NCI-H187 treated with DMSO at 0.1 percent for 48 hours (cell line): ENCODE results near the gene CREB3L4.
"Not testable (repeated sequence)": the region's sequence is repeated elsewhere in the genome, so short reads cannot be mapped to it uniquely, and the experiment has no call there.

Experiments
- DNase-seq: peaks from one replicate; lab custom pipeline; 2025; lab: John Stamatoyannopoulos, UW

Gene CREB3L4

GRCh38 chr1:153985941-153986761 is 18.4 kb downstream of the CREB3L4 start, which contains the start of gene RAB13:
RAB13 (minus strand) TSS chr1:153986339; CDS start chr1:153986236, 103 bp downstream.
- DNase-seq, result no peak

DNA sequence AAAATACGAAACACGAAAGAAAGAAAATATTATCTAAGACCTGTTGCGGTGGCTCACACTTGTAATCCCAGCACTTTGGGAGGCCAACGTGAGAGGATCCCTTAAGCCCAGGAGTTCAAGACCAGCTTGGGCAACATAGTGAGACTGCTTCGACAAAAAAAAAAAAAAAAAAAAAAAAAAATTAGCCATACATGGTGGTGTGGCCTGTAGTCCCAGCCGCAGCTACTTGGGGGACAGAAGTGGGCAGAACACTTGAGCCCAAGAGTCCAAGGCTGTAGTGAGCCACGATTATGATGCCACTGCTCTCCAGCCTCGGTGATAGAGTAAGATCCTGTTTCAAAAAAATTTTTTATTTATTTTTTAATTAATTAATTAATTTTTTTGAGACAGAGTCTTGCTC is 19.9 kb downstream of the CREB3L4 start:
- no peak for DNase-seq

DNA sequence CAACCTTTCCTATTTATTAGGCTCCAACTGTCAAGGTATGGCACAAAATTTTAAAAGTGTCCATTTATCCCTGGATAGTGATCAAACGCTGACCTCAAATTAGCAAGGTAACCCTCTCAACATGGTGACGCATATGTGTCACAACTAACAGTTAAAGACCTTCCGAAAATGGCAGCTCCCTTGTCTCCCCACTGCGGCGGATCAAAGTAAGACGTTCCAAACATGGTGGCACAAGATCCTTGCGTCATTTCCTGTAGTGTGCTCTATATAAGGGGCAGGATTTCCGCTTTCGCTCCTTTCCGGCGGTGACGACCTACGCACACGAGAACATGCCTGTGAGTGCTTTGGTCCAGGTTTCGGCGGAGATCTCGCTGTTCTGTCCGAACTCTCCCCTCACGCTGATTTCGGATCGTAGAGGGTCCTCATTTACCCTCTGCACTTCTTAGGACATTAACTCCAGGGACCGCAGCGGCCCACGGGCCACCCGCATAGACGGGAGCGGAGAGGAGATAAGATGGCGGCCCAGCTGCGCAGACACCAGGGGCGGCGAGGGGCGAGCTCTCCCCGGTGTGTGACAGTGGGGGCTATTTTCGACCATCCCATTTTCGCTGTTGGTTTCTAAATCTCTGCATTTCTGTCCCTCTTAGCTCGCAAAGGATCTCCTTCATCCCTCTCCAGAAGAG is 22.9 kb downstream of the CREB3L4 start, which contains the start of gene RPS27:
TSS of gene RPS27 (plus strand) at position 295 of the 683 bp plus-strand sequence. CDS start at position 330, 35 bp downstream.
- DNase-seq, result peak; percentile 99

DNA sequence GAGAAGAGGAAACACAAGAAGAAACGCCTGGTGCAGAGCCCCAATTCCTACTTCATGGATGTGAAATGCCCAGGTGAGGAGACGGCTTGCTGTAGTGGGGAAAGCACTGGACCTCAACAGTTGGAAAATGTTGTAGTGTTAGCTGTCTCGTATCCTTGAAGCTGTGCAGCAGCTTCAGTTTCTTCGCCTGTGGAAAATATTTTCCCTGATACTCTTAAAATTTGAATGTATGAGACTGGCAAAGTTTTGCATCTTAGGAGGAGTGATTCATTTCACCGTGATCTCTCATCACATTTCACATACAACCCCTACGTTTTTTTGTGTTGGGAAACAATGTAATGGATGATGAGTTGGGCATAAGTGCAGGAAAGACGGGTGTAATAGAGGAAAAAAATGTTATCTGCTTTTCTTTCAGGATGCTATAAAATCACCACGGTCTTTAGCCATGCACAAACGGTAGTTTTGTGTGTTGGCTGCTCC is 23.5 kb downstream of the CREB3L4 start:
- no peak for DNase-seq

- no peak for DNase-seq
These were observed 24.1 kb downstream of the CREB3L4 start for GRCh38 chr1:153991806-153992205.

DNA sequence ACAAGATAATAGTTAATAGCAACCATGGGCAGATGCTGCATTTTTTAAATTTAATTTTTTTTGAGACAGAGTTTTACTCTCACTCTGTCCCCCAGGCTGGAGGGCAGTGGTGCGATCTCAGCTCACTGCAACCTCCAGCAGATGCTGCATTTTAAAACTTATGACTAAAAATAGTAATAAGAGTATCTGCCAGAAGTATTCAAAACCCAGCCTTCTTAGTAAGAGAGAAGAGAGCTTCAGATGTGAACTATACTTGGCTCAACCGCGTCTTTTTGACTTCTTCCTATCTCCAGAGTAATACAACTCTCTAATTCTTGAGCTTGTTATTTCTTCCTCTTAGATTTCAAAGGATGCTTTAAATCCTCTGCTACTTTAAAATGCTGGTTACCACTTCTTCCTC is 27.5 kb downstream of the CREB3L4 start:
- no peak for DNase-seq

DNA sequence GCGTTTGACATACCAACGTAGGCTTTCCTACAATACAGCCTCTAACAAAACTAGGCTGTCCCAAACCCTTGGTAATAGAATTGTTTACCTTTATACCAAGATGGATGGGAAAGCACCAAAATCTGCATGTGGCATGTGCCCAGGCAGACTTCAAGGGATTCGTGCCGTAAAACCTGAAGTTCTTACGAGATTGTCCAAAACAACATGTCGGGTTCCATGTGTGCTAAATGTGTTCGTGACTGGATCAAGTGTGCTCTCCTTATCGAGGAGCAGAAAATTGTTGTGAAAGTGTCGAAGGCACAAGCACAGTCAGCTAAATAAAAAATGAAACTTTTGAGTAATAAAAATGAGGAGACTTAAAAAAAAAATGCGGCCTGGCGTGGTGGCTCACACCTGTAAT is 27.9 kb downstream of the CREB3L4 start:
- no peak for DNase-seq

DNA sequence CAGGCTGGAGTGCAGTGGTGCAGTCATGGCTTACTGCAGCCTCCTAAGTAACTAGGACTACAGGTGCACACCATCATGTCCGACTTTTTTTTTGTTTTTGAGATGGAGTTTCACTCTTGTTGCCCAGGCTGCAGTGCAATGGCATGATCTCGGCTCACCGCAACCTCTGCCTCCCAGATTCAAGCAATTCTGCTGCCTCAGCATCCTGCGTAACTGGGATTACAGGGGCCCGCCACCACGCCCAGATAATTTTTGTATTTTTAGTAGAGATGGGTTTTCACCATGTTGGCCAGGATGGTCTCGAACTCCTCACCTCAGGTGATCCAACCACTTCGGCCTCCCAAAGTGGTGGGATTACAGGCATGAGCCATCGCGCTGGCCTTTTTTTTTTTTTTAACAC is 29.2 kb downstream of the CREB3L4 start:
- DNase-seq, result not testable (repeated sequence)

DNA sequence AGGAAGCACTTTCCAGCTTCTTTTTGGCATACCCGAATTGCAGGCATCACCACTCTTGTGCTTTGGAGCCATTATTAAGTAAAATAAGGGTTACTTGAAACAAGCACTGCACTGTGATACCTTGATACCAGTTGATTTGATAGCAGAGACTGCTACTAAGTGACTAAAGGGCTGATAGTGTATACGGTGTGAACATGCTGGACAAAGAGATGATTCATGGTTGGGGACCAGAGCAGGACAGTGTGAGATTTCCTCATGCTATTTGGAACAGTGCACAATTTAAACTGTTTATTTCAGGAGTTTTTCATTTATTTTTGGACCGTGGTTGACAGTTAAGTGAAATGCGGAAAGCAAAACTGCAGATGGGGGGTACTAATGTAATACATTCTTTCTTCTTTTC is 32.7 kb downstream of the CREB3L4 start:
- DNase-seq, result no peak

DNA sequence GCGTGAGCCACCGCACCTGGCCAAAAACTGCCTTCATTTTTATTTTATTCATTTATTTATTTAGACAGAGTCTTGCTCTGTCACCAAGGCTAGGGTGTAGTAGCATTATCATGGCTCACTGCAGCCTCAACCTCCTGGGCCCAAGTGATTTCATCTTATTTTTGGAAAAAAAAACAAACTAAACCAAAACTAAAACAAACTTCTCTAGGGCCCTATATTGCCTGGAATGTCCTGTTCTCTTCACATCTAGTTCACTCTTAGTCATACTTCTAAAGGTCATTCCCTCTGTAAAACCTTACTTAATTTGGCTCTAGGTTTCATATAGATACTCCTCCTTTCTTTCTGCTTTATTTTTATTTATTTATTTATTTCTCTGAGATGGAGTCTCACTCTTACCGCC is 38.4 kb downstream of the CREB3L4 start:
- no peak for DNase-seq

- no peak for DNase-seq
These were observed 44.4 kb downstream of the CREB3L4 start for GRCh38 chr1:154012129-154012528.

DNA sequence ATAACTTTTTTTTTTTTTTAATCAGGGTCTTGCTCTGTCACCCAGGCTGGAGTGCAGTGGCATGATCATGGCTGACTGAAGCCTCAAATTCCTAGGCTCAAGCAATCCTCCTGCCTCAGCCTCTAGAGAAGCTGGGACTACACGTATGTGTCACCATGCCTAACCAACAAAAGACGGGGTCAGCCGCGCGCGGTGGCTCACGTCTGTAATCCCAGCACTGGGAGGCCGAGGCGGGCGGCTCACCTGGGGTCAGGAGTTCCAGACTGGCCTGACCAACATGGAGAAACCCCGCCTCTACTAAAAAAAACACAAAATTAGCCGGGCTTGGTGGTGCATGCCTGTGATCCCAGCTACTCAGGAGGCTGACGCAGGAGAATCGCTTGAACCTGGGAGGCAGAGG is 44.8 kb downstream of the CREB3L4 start:
- DNase-seq, result not testable (repeated sequence)

GRCh38 chr1:154014154-154014907 is 46.6 kb downstream of the CREB3L4 start:
- no peak for DNase-seq

- no peak for DNase-seq
These were observed 51.6 kb downstream of the CREB3L4 start for GRCh38 chr1:154019269-154019668.

DNA sequence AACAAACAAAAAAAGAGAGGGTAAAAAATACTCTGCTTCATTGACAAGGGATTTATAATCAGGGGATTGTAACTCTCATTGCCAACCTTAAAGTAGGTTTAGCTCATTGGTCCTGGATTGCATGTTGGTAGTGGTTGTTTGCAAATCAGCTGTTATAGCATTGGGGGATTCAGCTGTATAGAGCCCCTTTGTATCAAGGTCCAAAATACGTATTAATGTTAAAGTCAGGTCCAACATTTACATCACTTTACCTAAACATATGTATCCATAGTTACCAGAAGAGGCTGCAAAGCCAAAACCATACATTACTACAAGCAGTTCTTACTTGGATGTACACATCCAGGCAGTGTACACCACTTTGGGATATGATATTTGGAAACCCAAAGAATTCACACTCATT is 52.2 kb downstream of the CREB3L4 start:
- DNase-seq, result no peak
